ENCODE data around the gene ABHD16B. TPM values are rescaled to one million over a fixed set of nuclear protein-coding genes. Genes with fewer than 3 reads are reported as not detected.

ABHD16B gene
- total and polyA plus RNA-seq, 10 of the 15 experiments (the other 5 are each of a cell fraction or from before 2014, with no cell fraction given): 0.13 TPM; not detected in 9

- TF ChIP-seq ZNF687 (IDR thresholded peaks at IDR 0.05) (peak; percentile 71), EED (IDR thresholded peaks at IDR 0.05; ENCODE audit: low read depth) (peak; percentile 67), ATF3 (IDR thresholded peaks at IDR 0.05; ENCODE audit: borderline replicate concordance, extremely low read depth, low read depth, low read length) (peak; percentile 86), ATF2 (IDR thresholded peaks at IDR 0.05; ENCODE audit: low read length) (no peak), RAD21 (IDR thresholded peaks at IDR 0.05; ENCODE audit: insufficient read depth, low read depth, low read length) (no peak), USF2 (IDR thresholded peaks at IDR 0.05; ENCODE audit: borderline replicate concordance, low read depth, low read length) (peak; percentile 92), KLF5 (IDR thresholded peaks at IDR 0.05; ENCODE audit: partially characterized antibody) (peak; percentile 6), CREM (IDR thresholded peaks at IDR 0.05; ENCODE audit: low read depth) (peak; percentile 98), NR2C1 (IDR thresholded peaks at IDR 0.05) (peak; percentile 82), MYC (IDR thresholded peaks at IDR 0.05; ENCODE audit: insufficient read depth, insufficient read length, insufficient replicate concordance, low read length, severe bottlenecking) (peak; percentile 65), NFYB (IDR thresholded peaks at IDR 0.05; ENCODE audit: insufficient read depth, low read depth, low read length) (peak; percentile 96), CHD1 (IDR thresholded peaks at IDR 0.05; ENCODE audit: low read depth, low read length) (peak; percentile 62; the same call in 1 of the 2 replicates), BCLAF1 (IDR thresholded peaks at IDR 0.05) (no peak), SMARCA5 (IDR thresholded peaks at IDR 0.05) (no peak; the same call in 1 of the 2 replicates), HDGF (IDR thresholded peaks at IDR 0.05) (peak; percentile 68; the same call in 1 of the 2 replicates), PBX3 (IDR thresholded peaks at IDR 0.05; ENCODE audit: insufficient replicate concordance, low read depth, low read length) (peak; percentile 4), FOS (IDR thresholded peaks at IDR 0.05; ENCODE audit: borderline replicate concordance, extremely low read depth, insufficient read length) (peak; percentile 68), SUPT20H (IDR thresholded peaks at IDR 0.05; ENCODE audit: borderline replicate concordance, control insufficient read depth, low read depth, low read length) (no peak)
Observed at GRCh38 chr20:63864978-63865640, 3.8 kb downstream of the ABHD16B start, which contains the start of gene TPD52L2 (continued).
